Choroid plexus epithelial cell (primary cell): ENCODE results near the gene OSBP.

Experiments used
- DNase-seq: peaks from one replicate; pipeline ENCODE4 v3.0.0-alpha.2; 2010; ENCODE audit warnings: low read depth
- H3K4me3 ChIP-seq: 2 replicates; pipeline ENCODE4 v1.5.1; 2011; ENCODE audit warnings: low read depth, mild to moderate bottlenecking, control low read depth, low read length, moderate library complexity
- CTCF ChIP-seq: conservative IDR thresholded peaks from 2 replicates; pipeline ENCODE4 v1.5.1; 2011; ENCODE audit warnings: low read depth, mild to moderate bottlenecking, control low read depth, inconsistent platforms, low read length, moderate library complexity

OSBP gene

GRCh38 chr11:59556115-59556916 lies 59.3 kb downstream of the OSBP start:
- peak overlapping the region; percentile 60 for H3K4me3 ChIP-seq
- peak; percentile 87 for DNase-seq
- no peak for TF ChIP-seq CTCF

DNA sequence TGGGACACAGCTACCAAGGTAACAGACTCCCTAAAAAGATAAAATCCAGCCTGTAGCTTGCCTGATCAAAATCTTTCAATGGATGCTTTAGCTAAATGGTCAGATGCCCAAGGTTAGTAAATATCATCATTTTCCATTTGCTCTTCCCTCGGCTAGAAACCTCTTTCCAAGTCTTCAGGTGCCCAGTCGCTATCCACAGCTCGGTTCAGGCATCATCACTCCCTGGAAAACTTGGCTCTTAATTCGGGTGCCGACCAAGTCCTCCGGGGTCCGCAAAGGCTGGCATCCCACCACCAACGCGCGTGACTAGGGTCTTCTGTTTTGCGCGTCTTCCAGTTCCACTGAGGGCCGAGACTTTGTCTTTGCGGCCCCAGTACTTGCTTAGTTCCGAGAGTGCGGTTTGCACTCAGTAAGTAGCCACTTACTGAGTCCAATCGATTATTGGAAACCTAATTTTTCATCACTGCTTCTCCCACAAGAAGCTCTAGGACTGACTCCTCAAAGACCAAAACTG lies 59.9 kb downstream of the OSBP start:
- DNase-seq, result no peak
- no peak for TF ChIP-seq CTCF
- H3K4me3 ChIP-seq, result peak overlapping the region; percentile 60

- TF ChIP-seq CTCF, result no peak
- DNase-seq, result no peak
- H3K4me3 ChIP-seq, result no peak overlapping the region
Measured at GRCh38 chr11:59553323-59553722, 62.3 kb downstream of the OSBP start.

GRCh38 chr11:59552844-59553243 lies 62.7 kb downstream of the OSBP start:
- no peak for TF ChIP-seq CTCF
- DNase-seq, result no peak
- no peak overlapping the region for H3K4me3 ChIP-seq

DNA sequence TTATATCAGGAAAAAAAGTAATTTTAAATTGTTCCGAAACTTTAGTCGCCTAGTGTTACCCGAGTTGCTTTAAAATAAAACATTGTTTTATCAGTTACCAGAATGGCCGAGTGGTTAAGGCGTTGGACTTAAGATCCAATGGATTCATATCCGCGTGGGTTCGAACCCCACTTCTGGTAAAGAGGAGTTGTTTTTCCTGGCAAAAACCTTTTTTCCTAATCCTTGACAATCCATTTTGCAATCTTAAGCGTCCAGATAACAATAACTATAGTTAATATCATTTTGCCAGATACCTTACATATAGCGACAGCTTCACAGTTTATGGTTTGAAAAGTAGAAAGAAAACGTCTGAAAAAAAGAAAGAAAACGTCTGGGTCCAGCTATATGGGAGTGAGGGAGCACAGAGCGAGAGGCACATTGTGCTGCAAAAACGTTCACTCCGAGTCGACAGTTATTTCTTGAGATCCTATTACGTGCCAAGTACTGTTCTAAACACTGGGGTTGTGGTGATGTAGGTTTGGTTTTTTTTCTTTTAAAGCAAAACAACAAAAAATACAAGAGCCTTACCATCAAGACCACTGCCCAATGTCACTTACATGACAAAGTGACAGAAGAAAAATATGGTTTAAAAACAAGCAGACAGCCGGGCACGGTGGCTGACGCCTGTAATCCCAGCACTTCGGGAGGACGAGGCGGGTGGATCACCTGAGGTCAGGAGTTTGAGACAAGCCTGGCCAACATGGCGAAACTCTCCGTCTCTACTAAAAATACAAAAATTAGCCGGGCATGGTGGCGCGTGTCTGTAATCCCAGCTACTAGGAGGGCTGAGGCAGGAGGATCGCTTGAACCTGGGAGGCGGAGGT lies 63.7 kb downstream of the OSBP start:
- no peak for TF ChIP-seq CTCF
- peak overlapping the region; percentile 70 for H3K4me3 ChIP-seq
- peak; percentile 94 for DNase-seq

- H3K4me3 ChIP-seq, result peak overlapping the region; percentile 70
- no peak for TF ChIP-seq CTCF
- DNase-seq, result peak; percentile 93
Measured at GRCh38 chr11:59550842-59551658, 64.5 kb downstream of the OSBP start.
